GM19328 (cell line): ENCODE results near the gene HPS4.
"Not testable (repeated sequence)": the region's sequence is repeated elsewhere in the genome, so short reads cannot be mapped to it uniquely, and the experiment has no call there.

ENCODE experiments used
- ATAC-seq: cut with Tn5 transposase; IDR thresholded peaks from one replicate; pipeline ENCODE4 v1.9.1; 2021; ENCODE audit warnings: mild to moderate bottlenecking, moderate library complexity; ENCODE audit not compliant: unreplicated experiment

Gene HPS4

GRCh38 chr22:26416670-26417276, 66.8 kb downstream of the HPS4 start:
- no peak for ATAC-seq

DNA sequence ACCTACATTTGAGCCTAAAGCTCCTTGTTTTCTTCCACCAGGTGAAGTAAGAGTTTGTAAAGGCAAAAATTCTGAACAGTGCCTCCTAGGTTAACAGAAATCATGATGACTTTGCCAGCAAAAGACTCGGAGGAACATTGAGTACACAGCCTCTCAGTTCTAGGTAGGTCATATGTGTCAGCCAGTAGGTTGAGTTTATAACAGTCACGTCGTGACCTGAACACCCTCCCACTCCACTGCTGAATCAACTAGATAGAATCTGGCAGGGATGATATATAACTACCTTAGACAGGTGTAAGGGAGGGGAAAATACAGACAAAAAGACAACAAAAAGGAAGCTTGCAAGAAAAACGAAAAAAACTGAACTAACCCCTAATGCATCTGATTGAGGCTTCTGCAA, 67.3 kb downstream of the HPS4 start:
- ATAC-seq = no peak

GRCh38 chr22:26414347-26414746, 69.2 kb downstream of the HPS4 start:
- ATAC-seq = no peak

- no peak for ATAC-seq
Observed at GRCh38 chr22:26410386-26410785, 73.2 kb downstream of the HPS4 start.

DNA sequence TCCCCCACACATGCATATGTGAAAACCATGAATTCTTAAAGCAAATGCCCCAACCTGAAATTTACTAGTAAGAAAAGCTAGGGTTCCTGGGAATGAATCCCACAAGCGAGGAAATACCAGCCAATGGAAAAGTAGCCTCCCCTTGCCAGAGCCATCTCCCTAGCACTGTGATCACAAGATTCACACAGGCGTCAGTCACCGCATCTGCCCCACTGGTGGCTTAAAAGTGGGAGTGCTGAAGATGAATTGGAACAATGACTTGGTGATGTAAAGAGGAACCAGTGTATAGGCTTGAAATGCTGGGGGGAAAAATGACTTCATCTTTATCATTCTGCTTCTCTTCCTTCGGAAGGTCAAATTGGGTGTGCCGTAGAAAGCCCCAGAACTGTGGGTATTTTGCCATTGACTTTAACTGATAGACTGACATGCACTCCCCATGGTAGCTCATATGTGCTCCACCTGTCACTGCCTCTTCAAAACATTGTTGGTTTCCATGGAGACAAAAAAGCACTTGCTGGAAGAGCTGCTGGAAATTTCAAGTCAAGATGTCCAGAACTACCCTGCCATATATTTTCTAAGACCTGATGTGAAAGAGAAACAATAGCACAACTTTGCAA, 73.8 kb downstream of the HPS4 start:
- ATAC-seq = no peak

GRCh38 chr22:26408562-26409220, 74.9 kb downstream of the HPS4 start:
- not testable (repeated sequence) for ATAC-seq

DNA sequence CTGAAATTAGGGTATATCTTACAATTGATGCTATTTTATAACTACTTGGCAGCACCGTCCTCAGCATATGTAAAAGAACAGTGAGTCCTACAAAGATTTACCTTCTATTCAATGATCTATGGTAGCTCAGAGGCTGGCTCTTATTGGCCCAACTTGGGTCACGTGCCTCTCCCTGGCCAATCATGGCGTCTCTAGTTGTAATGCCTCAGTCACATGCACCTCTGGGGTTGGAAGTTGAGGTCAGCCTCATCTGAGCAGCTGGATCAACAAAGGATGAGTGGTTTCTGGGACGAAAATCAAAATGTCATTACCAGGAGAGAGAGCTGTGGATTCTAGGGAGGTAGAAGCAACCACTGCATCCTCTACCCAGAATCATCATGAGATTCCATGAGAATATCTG, 77.5 kb downstream of the HPS4 start:
- no peak for ATAC-seq

DNA sequence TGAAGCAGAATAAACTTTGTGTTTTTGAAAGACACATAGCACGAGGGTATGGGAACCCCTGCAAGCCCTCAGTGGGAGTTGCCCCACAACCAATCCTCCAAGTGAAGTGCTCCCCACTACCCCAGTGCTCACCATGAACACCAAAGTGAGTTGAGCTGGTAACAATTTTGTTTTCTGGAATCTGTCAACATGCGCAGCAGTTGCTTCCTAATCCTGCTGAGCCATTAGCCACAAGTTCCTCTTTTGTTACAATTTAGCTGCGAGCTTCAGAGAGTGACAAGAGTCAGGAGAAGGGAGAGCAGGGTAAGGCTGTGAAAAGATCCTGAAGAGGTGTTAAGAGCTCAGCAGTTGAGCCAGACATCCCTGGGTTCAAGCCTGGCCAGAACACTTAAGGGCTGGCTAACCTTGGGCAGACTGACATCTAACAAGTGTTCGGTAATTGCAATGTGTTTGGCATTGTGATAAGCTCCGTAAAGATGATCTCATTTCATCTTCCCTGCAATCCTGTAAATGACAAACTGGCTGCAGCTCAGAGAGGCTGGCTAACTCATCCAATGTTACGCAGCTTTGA, 78.6 kb downstream of the HPS4 start:
- ATAC-seq = no peak

DNA sequence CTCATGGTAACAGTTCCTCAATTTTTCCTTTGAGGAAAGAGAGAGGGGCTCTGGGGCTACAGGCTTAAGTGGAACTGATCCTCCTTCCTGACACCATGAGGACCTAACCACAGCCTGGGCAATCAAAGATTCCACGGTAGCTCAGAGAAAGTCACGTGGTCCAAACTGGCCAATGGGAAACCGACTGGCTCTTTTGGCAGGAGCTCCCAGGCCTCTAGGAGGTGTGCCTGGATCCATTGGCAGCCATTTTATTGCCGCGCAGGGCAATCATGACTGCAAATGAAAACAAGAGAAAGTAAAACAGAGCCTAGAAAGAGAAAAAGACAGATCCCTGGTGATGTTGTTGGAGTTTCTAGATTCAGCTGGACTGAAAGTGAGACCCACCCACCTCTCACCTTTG, 81.9 kb downstream of the HPS4 start:
- ATAC-seq = no peak
